Raji (cell line): Measurements from ENCODE around the gene SBSN.

Source experiments
- POLR2A ChIP-seq: IDR thresholded peaks from 2 replicates; pipeline ENCODE4 v1.6.1; 2011; ENCODE audit warnings: low read depth, low read length, control low read depth; ENCODE audit not compliant: insufficient read depth

Gene SBSN

DNA sequence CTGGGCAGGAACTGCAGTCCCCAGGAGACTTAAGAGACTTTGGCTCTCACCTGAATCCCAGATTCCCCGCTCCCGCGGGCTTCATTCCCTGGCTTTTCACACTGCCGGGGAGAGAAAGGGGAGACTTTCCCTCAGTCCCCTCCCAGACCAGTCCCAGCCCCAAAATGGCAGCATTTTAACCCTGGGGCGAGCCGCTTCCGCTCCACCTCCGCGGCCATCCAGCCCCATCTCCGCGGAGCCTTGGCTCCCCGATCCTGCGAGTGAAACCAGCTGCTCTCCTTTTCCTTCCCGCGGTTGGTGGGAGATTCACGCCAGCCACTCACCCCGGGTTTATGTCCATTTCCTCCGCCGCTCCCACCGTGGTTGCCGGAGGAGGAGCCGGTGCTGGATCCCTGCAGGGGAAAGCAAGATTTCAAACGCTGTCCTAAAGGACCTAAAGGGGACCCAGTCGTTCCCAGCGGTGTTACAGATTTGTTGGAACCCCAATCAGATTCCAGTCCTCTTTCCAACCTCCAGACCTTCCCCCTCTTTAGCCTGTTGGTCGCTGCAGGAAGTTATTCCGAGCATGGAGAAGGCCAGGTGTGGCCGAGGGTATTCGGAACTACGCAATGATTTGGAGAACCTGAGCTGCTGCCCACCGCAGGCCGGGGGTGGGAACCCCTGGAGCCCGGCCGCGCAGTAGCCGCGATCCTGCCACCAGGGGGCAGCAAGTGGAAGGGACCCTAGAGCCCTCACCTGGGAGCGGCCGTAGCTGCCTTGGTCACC, 18.1 kb downstream of the SBSN start:
- TF ChIP-seq POLR2A = no peak

DNA sequence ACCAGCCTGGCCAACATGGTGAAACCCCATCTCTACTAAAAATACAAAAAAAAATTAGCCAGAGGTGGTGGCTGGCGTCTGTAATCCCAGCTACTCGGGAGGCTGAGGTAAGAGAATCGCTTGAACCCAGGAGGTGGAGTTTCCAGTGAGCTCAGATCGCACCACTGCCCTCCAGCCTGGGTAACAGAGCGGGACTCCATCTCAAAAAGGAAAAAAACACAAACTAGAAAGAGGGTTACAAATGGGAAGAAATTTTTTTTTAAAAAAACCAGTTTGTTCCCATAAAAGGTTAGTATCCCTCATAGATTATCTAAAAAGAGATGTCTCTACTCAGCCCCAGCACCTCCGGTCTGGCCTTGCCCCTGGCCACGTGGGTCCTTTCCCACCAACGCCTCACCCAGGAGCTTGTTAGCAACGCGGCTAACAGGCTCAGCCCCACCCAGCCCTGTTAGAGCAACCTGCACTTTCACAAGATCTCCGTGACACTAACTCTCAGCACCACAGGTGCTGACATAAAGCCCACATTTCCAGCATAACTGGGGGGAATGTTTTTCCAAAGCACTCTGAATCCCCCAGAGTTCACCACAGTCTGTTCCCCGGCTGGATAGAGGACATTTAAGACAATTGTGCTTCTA, 19.0 kb downstream of the SBSN start:
- no peak for TF ChIP-seq POLR2A

DNA sequence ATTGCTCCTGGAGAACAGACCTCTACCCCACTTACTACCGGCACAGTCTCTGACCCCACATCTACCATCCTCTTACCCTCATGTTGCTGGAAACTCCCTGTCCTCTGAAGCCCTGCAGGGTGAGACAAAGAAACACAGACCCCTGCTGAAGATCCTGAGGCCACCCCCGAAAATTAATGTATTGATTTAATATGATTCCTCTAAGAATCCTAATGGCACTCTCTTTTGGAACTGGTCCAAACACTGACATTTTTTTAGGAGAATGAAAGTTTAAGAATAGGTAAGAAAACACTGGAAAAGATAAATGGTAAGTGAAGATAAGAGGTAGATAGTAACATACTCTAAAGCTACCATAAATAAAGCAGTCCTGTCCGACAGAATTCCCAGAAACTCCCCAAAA, 20.0 kb downstream of the SBSN start:
- no peak for TF ChIP-seq POLR2A

DNA sequence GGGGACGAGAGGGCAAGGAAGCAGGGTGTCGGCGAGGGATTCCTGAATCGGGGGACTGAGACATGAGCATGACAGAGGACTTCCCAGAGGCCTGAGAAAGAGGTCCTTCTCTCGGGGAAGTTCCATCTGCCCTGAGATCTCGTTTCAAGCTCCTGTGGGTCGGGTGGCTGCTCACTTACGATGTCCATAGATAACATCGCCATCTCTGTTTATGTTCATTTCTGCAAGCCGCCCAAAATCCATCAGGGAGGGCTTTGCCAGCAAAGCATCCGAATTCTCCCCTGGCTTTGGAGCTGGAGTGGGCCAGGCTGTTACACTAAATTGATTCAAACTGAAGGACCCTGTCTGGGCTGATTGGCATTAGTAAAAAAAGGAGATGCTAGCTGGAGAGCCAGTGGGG, 20.6 kb downstream of the SBSN start:
- no peak for TF ChIP-seq POLR2A

DNA sequence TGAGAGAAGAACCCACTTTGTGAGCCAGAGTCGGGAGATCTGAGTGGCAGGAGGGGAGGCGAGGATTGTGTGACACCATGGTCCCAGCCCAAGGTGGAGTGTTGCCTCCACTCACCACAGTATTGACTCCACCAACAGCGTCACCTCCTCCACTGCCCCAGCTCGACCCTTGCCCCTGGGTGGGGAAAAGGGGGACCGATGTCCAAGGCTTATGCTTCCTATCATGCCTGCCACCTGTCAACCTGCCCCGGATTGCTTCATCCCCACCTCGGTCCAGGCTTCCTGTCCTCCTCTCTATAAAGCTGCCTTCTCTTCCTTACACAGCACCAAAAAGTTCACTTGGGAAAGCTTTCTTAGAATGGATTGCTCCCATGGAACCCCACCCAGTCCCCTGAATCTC, 22.1 kb downstream of the SBSN start:
- TF ChIP-seq POLR2A = no peak

DNA sequence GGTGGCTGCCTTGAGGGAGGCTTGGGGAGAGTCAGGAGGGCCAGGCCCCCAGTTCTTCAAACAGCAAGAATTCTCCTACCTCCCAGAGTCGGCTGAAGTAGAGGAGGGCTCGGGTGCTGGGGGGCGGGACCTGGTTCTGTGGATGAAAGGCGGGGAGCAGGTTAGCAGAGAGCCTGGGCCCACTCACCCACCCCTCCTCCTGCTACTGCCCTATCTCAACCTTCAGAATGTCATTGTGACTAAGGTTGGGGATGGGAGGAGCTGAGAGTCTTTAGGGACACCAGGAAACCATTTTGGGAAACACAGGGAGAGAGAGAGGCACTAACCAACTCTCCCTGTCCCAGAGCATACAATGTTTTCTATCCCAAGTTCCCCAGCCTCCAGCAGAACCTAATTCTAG, 25.4 kb downstream of the SBSN start:
- TF ChIP-seq POLR2A = no peak

DNA sequence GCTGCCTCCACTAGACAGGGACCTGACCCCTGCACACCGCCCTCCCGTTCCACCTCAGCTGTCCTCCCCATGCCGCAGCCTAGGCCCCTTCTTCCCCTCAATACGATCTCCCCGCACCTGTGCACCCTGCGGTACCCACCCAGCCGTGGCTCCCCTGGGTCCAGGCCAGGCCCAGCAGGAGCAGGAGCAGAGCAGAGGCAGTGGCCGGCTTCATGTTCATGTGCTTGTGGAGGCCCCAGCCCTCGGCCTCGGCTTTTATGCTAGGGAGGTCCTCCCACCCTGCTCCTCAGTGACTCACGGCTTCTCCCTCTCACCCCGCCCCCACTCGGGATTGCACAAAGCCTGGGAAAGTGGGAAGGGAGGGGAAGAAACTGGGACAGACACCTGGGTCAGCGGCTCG, 26.4 kb downstream of the SBSN start:
- no peak for TF ChIP-seq POLR2A

DNA sequence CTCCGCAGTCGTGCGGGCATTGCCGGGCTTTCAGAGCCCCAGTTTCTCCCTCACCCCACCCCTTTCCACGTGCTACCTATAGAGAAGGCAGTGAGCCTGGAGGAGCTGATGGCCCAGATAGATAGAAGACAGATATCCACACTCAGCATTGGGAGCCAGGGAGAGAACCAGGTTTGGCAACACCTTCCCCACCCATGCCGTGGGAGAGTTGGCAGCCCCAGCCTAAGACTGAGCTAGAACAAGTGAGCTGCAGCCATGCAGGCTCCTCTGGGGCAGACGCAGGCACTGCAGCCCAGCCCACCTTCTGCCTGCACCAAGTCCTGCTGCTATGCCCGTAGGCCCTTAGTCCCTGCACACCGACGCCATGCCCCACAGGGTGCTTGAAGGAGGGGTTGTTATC, 27.5 kb downstream of the SBSN start:
- TF ChIP-seq POLR2A = no peak

DNA sequence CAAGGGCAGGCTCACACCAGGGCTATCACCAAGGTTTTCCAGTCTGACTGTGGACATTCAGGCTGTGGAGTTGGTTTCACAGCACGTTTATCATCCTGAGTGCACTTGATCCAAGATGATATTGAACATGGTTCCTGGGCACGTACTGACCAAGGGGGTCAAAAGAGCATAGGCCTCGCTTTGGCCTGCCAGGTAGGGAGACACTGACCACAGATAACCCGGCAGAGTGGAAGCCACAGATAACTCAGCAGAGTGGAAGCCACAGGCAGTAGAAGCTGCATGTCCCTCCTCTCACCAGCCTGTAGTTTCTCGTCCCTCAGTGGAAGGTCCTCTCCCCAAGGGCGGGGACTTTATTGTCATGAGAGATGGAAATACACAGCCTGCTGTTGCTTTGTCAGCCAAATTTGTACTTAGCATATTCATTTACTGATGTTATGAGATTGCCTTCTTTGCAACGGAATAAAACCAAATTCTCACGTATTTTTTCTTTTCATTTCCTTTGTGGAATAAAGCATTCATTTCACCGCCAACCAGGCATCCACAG, 29.1 kb downstream of the SBSN start:
- no peak for TF ChIP-seq POLR2A

DNA sequence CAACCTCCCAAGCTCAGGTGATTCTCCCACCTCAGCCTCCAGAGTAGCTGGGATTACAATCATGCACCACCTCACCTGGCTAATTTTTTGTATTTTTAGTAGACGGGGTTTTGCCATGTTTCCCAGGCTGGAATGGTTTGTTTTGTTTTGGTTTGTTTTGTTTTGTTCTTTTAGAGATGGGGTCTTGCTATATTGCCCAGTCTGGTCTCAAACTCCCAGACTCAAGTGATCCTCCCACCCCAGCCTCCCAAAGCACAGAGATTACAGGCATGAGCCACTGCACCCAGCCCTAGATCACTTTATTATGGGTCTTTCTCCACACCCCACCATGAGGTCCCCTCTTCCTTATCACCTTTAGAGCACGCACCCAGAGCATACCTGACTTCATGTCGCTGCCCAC, 29.9 kb downstream of the SBSN start:
- no peak for TF ChIP-seq POLR2A

DNA sequence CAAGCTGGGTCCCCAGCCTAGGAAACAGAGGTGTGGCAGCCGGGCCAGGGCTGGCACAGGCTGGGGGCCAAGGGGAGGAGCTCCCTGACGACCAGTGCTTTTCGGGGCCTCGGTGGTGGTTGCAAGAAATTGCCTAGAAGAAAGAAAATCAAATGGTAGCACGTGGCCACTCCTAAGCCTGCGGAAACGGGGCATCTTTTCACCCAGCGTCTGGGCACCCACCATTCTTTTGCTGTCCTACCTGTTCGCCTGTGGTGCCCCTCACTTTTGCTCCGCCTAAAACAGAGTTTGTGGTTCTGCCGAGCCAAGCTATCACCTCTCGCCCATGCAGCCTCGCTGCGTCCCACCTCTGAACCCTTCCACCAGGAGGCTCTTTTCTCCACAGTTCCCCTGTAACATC, 30.7 kb downstream of the SBSN start:
- TF ChIP-seq POLR2A = no peak

DNA sequence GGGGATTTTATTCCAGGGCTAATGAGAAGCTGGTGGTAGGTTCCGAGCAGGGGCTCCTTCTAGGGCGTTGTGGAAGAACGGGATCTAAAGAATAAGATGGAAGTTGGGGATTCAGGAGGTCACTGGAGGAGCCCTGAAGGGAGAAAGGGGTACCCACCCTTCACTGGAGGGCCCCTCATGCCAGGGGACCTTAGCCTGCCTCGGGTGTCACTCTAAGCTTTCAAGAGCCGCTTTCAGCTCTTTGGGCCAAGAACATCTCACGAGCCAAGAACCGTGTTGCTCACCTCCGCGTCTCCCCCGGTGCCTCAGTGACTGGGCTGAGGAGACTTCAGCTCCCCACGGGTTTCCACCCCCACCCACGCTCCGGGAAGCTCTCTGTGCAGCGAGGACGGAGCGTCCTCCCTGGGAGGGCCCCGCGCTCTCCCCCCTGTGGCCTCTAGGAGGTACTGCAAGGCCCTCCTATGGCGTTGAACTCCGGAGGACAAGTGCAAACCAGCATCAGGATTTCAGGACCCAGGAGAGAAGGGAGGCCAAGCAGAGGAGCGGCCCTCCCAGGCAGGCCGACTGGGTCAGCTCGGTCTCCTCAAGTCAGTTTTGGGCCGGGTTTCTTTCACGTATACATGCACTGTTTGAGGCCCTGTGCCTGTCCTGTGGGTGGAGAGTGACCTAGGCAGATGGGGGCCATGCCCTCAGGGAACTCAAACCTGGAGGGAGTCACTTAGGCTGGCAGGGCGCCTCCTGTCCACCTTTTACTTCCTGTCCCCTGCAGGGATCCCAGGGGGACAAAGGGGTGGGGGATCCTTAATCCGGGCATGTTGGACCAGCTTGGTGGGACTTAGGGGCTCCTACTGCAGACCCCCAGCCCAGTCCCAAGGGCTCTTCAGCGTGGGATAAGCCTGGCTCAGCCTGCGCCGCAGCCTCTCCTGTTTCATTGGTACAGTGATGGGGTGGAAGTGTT, 32.7 kb downstream of the SBSN start:
- no peak for TF ChIP-seq POLR2A

DNA sequence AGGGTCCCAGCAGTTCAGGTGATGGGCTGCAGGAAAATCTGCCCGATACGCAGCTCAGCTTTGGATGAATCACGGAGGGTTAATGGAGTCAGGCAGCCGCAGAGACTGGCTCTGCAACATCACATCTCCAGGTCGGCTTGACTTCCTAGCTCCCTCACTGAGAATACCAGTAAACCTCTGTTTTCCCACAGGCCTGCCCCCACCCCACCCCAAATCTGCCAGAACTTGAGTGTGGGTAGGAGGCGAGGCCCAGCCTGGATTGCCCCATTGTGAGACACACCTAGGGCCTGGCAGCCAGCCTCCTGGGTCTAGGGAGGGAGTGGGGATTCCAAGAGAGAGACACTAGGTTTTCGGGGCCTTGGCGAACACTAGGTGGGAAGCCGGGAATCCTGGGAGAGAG, 34.1 kb downstream of the SBSN start:
- no peak for TF ChIP-seq POLR2A

DNA sequence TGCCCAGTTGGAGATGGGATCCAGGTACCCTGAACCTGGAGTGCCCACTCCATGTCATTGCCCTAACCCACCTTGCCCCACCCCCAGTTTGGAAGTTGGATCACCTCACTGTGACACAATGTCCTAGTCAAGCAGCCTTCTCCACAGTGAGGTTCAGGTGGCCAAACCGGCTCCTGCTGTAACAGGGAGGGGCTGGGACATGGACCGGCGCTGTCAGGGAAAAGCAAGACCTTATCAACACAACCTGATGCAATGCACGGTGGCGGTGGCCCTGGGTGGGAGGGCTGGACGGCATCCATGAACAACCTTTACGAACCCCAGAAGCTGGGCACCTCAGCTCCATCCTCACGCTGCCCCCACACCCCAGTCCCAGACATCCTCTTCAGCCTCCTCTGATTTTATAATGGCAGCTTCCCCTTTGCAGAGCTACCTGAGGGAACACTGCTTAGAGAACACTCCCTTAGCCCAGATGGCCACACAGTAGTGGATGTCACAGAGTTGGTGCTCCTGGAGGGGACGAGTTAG, 36.2 kb downstream of the SBSN start:
- no peak for TF ChIP-seq POLR2A

DNA sequence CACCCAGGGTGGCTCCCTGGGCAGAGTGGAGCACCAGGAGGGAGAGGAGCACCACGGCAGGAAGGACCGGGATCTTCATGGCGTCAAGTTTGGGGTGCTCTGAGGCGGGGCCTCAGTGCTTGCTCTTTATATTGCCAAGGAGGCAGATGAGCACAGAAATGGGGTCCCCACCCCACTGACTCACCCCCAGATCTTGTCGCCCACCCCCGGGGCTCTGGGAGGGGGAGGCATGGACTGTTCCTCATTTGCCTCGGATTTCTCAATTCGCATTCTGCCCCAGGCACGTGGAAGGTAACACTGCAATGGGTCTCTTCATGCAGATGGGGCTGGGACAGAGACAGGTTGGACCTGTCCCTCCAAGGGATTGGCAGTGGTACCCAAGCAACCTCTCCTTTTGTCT, 37.7 kb downstream of the SBSN start, which contains the start of gene KRTDAP:
Gene KRTDAP, minus strand, starts transcription at position 101 of the 400 bp plus-strand sequence. Its CDS starts 22 bp downstream, at position 79.
- TF ChIP-seq POLR2A = no peak
